G401.6 (cell line): ENCODE results near the gene ENOSF1.

Source experiments
- FAIRE-seq: peaks from 2 replicates; lab custom pipeline; 2012; peaks lifted over from hg19 to GRCh38; lab: Jason Lieb, UNC

ENOSF1 gene

DNA sequence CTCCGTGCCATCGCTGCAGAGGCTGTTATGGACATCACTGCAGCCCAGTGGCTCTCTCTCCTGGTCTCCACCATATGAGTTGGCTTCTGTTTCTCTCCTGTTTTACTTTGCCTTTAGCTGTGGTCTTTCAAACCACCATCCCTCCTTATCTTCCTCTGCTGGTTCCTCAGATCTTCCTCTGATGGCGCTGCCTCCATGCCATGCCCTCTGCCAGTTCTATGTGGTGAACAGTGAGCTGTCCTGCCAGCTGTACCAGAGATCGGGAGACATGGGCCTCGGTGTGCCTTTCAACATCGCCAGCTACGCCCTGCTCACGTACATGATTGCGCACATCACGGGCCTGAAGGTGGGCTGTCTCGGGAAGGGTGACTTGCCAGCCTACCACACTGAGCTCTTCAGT lies 41.9 kb downstream of the ENOSF1 start:
- FAIRE-seq, result no peak

DNA sequence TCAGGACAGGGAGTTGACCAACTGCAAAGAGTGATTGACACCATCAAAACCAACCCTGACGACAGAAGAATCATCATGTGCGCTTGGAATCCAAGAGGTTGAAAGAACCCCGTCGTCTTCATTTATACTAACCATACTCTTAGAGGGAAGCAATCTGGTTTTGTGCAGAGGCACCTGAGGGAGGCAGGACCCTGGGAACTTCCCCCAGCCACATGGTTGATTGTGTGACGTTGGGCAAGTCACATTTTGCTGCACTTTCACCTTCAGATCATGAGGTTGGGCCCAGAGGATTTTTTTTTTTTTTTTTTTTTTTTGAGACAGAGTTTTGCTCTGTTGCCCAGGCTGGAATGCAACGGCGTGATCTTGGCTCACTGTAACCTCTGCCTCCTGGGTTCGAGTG lies 43.4 kb downstream of the ENOSF1 start:
- no peak for FAIRE-seq

DNA sequence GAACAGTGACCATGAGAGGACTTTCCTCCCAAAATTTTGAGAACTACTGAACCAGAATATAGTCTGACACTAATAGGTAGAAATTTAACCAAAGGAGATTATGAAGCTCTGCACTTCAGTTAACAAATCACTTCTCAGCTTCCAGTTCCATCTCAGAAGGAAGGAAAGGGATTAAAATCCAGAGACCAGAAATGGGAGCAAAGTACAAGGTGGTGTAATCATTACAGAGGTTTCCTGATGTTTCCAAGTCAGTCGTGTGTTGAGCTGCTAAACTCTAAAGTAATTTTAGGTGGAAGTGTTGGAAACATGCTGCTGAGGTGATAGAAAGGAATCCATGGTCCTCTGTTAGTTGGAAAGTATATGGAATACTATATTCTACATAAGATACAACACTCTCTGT lies 44.2 kb downstream of the ENOSF1 start:
- FAIRE-seq, result no peak

DNA sequence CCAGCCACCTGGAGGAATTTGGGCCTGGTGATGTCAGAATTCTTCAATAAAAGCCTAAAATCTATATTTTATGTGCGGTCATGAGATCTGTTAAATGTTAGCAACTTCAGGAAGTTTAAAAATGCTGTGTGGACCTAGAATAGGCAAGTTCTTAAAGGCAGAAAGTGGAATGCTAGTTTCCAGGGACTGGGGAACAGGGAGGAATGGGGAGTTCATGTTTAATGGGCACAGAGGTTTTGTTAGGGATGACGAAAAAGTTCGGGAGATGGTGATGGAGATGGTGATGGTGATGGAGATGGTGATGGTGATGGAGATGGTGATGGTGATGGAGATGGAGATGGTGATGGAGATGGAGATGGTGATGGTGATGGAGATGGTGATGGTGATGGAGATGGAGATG lies 45.8 kb downstream of the ENOSF1 start:
- FAIRE-seq, result no peak

DNA sequence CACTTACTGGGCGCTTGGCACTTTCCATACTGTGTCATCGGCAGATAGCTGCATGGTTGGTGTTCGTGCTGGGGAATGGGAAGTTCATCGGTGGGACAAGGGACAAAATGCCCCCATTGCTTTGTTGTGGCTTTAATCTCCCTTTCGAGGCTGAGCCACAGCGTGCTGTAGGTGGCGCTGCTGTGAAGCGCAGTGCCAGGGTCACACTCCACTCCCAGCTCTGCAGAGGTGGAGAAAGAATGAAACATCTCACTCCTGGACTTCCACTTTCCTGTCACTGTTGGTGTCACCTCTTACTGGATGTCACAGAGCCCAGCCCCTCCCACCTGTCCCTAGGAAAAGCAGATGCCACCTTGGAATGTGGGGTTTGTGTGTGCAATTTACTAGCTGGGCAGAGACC lies 46.3 kb downstream of the ENOSF1 start:
- FAIRE-seq, result no peak

DNA sequence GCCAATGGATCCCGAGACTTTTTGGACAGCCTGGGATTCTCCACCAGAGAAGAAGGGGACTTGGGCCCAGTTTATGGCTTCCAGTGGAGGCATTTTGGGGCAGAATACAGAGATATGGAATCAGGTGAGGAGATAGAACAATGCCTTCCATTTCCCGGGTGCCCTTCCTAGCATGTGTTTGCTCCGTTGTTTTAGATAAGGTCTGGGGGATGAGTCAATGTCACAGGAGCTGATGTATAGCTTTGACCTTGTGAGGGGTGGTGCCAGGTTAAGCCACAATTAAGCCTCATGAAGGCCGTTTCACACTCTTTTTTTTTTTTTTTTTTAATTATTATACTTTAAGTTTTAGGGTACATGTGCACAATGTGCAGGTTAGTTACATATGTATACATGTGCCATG lies 50.2 kb downstream of the ENOSF1 start:
- FAIRE-seq, result no peak

DNA sequence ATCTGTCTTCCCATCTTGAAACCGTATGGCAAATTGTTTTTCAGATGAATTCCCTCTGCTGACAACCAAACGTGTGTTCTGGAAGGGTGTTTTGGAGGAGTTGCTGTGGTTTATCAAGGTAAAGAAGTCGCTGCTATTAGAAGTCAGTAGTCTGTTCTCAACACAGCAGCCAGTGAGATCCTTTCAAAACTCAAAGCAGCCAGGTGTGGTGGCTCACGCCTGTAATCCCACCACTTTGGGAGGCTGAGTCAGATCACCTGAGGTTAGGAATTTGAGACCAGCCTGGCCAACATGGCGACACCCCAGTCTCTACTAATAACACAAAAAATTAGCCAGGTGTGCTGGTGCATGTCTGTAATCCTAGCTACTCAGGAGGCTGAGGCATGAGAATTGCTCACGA lies 52.8 kb downstream of the ENOSF1 start:
- FAIRE-seq, result no peak

DNA sequence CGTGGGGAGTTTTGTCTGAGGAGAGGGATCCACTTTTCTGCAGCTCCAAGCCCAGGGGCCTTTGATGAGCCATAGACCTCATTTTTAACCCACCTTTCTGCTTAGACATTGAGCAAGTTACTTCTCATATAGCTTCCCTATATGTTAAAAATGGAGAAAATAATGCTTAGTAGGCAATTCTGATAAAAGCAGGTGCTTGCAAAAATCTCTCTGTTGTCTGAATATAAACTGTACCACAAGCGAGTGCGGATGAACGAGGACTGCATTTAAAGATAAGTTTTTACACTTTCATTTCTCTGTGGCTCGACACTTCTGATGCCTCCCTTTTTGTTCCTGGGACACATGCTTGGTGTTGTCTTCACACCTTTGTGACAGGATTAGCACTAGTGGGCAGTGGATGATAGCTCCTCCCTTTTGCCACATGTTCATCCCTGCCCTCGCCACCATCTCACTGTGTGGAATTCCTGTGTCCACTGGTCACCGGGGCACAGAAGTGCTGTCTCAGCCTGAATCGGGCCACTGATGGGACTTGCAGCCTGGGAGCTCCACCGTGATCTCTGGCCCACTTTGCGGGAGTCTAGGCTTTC lies 53.4 kb downstream of the ENOSF1 start:
- FAIRE-seq, result no peak

DNA sequence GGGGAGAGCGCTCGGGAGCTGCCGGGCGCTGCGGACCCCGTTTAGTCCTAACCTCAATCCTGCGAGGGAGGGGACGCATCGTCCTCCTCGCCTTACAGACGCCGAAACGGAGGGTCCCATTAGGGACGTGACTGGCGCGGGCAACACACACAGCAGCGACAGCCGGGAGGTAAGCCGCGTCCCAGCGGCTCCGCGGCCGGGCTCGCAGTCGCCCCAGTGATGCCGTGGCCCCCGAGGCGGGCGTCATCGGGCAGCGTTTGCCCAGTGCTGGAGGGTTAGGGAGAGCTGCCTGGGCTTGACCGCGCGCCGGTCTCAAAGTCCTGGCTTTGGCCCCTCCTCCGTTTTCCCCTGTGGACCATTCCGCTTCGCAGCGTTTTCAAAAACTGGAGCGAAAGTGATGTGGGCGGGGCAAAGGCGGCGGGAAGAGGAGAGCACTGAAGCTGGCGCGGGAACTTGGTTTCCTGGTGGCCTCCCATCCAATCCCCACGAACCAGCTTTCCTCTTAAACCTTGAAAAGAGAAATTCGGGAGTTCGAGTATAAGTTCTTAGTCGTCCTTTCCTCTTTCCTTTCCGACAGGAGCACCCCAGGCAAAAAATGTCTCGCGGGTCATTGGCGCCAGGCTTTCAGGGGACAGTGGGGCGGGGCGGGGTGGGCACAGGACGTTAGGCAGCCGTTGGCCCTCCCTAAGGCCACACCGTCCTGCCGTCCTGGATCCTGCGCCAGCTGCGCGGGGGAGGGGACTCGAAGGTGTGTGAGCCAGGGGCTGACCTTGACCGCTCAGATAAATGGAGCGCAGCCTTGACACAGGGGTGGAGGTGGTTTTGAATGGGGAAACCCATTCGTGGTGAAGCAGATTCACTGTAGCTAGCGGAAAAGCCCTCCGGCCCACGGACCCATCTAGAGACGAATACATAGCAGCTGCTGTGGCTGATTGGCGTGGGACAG lies 54.2 kb downstream of the ENOSF1 start:
- FAIRE-seq, result peak; percentile 69

DNA sequence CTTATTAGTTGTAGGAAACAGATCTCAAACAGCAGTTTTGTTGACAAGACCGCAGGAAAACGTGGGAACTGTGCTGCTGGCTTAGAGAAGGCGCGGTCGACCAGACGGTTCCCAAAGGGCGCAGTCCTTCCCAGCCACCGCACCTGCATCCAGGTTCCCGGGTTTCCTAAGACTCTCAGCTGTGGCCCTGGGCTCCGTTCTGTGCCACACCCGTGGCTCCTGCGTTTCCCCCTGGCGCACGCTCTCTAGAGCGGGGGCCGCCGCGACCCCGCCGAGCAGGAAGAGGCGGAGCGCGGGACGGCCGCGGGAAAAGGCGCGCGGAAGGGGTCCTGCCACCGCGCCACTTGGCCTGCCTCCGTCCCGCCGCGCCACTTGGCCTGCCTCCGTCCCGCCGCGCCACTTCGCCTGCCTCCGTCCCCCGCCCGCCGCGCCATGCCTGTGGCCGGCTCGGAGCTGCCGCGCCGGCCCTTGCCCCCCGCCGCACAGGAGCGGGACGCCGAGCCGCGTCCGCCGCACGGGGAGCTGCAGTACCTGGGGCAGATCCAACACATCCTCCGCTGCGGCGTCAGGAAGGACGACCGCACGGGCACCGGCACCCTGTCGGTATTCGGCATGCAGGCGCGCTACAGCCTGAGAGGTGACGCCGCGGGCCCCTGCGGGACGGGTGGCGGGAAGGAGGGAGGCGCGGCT lies 55.0 kb downstream of the ENOSF1 start, which contains the start of gene TYMS:
Gene TYMS (plus strand): TSS at position 343 of the 690 bp plus-strand sequence. CDS start 90 bp downstream, at position 433.
- FAIRE-seq, result no peak

DNA sequence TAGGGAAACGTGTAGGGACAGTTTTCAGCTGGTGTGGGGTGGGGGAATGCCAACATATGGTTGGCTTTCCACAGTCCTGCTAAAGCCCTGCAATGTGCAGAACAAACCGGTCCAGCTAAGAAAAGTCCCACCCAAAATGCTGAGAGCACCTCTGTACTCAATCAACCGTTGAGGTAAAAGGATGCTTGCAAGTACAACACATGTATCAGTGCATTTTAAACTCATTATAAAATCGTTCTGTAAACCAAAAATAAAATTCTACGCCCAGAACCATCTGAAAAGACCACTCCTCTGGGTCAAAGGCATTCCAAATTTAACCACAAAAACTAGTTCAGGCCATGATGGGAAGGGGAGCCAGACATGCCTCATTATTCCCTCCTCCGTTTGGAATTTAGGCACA lies 57.0 kb downstream of the ENOSF1 start:
- no peak for FAIRE-seq

DNA sequence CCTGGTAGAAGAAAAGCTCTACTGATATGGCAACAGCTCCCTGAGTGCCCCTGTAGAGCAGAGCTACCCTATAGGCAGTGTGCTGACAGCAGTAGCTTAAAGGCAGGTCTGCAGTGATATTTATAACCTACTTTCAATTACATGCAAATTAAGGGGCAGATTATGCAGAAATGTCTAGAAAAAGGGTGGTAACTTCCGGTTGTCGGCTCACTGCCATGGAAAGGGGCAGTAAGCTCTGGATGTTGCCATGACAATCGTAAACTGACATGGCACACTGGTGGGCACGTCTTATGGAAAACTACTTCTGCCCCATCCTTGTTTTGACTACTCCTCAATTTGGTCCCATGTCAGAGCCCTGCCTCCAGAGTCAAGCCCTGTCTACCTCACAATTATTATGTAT lies 57.8 kb downstream of the ENOSF1 start:
- no peak for FAIRE-seq

DNA sequence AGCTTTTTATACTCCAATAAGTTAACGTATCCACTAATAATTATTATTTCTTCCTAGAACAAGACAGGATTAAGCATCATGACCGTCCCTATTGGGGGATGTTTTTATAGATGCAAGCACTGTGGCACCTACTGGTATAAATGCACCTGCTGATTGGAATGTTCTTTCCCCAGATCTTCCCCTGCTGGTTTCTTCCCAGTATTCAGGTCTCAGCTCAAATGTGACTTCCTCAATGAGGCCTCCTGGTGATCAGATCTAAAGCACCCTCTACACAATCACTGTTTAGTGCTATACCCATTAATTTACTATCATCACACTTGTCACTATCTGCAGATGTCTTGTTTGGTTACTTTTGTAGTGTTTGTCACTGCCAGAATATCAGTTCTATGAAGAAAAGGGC lies 58.9 kb downstream of the ENOSF1 start:
- no peak for FAIRE-seq

DNA sequence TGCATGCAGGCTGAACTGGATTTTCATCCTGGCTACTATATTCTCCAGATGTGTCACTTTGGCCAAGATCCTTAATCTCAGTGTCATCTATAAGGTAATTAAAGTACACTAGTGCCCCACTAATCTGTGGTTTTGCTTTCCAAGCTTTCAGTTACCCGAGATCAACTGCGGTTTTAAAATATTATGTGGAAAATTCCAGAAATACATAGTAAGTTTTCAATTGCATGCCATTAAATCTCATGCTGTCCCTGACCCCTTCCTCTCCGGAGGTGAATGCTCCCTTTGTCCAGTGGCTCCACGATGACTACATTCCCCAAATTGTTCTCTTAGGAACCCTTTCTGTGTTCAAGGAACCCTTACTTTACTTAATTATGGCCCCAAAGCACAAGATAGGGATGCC lies 60.3 kb downstream of the ENOSF1 start:
- no peak for FAIRE-seq

DNA sequence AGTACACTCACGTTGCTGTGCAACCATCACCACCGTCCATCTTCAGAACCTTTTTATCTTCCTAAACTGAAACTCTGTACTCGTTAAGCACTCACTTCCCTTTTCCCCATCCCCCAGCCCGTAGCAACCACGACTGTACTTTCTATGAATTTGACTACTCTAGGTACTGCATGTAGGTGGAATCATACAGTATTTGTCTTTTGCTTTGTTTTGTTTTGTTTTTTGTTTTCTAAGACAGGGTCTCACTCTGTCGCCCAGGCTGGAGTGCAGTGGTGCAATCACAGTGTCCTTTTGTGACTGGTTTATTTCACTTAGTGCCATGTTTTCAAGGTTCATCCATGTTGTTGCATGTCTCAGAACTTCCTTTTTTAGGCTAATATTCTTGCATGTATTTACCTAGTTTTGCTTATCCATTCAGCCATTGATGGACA lies 62.0 kb downstream of the ENOSF1 start:
- no peak for FAIRE-seq

DNA sequence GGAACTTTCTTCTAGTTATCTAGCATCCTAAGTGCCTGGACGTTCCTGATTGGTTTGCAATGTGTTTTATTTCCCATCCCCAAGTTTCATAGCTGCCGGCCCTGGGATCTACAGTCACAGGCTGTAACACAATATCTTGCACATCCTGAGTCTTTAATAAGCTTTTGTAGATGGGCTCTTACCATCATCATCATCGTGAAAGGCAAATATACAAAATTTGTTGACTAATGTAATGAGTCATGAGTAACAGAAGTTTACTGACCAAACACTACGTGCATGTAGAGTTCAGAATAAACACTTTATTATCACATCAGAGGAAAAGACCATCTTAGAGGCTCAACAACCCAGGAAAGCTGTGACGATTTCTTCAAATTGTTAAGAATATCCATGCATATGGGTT lies 63.1 kb downstream of the ENOSF1 start:
- FAIRE-seq, result no peak

DNA sequence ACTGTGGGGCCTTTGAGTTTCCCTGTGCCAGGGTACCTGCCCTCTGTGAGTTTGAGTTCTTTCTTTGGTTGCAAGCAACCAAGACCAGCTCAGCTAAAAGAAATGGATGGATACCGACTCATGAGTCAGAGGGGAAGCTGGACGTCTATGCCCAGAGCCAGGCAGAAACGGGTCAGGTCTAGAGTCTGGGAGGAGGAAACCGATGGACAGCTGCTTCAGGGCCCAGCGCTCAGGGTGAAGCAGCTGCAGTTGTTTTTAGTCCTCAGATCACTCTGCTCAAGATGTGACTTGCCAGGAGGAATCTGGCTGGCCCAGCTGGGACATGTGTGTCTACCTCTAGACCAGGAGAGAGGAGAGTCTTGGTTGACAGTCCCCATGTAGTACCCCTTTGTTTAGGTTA lies 65.1 kb downstream of the ENOSF1 start:
- no peak for FAIRE-seq

DNA sequence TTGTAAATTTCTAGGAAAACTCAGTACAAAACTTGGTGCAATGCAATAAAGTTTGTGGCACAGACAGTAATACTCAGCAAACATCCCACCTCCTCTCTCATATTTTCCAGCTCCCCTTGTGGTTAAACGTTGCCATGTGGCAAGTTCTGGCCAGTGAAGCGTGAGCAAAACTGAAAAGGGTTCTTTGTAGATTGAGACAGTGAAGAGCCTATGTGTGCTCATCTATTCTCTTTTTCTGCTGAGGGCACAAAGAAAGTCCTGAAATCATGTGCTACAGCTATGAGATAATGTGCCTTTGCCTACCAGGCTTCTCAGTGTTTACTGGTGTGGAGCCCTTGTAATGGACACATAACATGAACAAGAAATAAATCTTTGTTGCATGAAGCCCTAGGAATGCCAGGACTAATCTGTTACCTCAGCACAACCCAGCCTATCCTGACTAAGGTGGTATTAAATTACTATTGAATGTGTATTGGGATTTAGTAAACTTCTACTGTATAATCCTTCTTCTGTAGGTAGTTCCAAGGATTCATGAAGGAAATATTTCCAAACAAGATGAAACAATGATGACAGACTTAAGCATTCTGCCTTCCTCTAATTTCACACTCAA lies 67.9 kb downstream of the ENOSF1 start:
- FAIRE-seq, result no peak

DNA sequence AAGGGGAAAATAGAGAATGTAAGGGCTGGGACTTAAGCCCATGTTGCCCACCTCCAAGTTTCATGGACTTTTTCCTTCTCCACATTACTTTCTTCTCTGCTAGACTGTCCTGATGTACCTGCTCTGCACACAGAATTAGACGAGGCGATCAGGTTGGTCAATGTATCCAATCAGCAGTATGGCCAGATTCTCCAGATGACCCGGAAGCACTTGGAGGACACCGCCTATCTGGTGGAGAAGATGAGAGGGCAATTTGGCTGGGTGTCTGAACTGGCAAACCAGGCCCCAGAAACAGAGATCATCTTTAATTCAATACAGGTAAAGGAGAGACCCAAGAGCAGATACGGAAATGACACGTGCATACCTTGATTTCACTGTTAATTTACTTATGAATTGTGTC lies 71.2 kb downstream of the ENOSF1 start:
- FAIRE-seq, result no peak

DNA sequence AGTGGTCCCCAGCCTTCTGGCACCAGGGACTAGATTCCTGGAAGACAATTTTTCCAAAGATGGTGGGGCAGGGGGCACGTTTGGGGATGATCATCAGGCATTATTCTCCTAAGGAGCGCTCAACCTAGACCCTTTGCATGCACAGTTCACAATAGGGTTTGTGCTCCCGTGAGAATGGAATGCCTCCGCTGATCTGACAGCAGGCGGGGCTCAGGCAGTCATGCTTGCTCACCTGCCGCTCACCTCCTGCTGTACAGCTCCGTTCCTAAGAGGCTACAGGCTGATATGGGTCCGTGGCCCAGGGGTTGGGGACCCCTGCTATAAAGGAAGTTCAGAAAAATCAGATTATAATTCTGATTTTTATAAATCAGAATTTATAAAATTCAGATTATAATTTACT lies 77.3 kb downstream of the ENOSF1 start:
- no peak for FAIRE-seq

DNA sequence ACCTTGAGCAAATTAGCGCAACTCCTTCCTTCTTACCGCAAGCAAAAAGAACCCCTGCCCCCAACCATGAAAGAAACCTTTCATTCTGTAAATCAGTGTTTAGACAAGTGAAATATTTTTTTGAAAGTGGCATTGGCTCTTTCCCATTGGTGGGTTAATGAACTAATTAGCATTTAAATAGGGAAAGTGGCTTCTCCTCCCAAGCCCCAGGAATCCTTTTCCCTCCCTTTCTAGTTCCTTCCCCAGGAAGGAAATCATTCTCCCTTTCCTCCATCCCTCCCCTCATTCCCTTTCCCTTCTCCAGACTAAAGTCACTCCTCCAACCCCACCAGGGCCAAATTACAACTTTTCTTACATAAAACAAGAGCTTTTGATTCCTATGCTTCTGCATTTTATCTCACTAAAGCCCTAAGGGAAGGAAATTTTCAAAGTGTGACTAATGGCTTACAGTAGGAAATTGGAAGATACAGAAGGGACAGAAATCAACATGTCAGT lies 77.8 kb downstream of the ENOSF1 start:
- no peak for FAIRE-seq

DNA sequence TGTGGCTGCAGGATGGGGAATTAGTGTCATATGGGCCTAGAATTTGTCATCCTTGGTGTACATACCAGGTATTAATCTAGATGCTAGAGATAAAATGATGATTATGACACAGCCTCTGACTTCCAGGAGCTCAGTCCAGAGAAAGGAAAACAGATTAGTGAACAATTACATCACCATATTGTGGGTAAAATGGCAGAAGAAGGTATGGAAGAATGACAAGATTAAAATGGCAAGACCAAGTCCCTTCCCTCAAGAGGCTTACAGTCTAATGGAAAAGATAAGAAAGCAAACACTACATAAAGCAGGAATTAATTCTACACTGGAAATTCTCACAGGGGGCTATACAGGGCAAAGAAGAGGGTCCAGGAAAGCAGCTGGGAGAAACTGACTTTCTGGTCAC lies 80.9 kb downstream of the ENOSF1 start:
- no peak for FAIRE-seq
